IPS-NIHi11 (cell line): ENCODE measurements around the gene COQ10B.

ENCODE experiments used
- DNase-seq: peaks from one replicate; pipeline ENCODE4 v3.0.0; 2012; ENCODE audit warnings: mixed read lengths, low spot score

COQ10B gene

DNA sequence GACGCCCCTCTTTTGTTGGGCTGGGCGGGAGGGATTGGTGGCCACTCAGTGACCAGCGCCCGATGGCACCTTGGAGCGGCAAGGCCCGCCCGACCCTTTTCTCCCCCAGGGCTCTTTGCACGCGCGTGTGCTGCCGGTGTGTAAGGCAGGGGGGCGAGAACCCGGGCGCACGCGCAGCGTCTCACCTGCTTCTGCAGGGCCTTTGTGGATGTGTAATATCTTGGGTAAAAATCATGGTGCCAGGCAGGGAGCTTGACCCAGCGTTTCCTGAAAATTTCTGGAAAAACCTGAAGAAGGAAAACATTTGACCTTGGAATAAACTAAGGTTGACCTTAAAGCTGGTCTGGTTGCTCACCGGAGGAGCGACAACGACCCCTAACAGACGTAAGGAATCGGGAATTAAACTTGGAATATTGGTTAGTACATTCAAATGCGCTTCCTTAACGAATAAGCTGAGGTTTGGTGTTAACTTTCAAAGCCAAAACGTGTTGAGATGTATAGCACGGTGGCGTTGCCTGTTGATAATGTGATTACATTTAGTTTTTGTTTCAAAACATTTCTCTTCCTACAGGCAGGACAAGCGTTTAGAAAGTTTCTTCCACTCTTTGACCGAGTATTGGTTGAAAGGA lies 47.3 kb downstream of the COQ10B start:
- DNase-seq, result no peak

DNA sequence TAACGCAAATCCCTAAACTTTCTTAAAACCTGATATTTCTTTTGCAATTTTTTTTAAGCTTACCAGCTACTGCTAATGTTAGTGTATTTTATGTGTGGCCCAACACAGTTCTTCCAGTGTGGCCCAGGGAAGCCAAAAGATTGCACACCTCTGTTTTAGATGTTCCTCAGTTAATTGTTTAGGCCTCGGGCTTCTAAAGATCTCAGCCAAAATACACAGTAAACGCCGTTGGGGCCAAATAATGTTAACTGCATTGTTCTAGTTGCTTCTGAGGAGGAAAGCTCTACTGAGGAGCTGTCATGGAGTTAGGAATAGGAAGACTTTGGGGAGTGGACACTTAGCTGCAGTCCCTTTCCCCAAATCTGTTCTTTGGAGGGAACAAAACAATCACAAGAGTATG lies 48.8 kb downstream of the COQ10B start:
- no peak for DNase-seq

DNA sequence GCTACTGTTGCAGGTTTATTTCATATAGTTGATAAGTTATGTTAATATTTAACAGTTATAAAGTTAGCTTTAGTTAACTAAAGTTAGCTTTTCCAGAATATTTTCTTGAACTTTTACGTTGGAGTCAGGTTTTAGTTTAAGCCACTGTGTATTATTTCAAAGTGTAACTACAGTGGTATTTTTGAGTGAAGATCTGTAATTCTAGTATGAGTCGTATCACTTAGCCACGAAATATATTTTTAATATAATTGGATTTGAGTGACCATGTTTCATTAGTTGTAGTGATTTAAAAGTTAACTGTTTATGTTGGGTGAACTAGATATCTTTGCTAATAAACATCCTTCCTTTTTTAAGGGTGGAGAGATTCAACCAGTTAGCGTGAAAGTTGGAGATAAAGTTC lies 49.3 kb downstream of the COQ10B start:
- no peak for DNase-seq

DNA sequence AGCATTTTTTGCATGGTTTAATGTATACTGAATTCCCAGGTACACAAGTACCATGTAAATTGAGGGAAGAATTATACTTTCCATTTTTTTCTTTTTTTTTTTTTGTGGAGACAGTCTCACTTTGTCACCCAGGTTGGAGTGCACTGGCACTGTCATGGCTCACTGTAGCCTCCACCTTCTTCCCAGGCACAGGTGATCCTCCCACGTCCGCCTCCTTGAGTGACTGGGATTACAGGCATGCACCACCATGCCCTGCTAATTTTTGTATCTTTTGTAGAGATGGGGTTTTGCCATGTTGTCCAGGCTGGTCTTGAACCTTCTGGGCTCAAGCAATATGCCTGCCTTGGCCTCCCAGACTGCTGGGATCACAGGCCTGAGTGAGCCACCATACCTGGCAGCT lies 50.6 kb downstream of the COQ10B start:
- DNase-seq, result no peak

DNA sequence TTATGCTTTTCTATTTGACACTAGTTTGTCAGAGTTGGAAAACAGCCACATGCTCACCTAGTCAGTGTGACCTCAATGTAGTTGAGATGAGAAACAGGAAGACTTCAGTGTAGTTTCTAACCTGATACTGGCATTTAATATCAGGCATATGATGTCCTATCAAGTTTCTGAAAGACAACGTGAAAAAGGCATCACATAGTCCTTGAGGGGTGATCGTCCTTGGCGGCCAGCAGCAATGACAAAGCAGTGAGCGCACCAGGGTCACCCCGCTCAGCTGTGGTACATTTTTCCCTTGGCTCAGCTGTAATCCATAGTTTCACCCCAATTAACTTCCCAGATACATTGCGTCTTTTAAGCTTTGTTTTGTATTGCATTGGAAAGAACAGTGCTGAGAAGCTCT lies 51.2 kb downstream of the COQ10B start:
- no peak for DNase-seq

DNA sequence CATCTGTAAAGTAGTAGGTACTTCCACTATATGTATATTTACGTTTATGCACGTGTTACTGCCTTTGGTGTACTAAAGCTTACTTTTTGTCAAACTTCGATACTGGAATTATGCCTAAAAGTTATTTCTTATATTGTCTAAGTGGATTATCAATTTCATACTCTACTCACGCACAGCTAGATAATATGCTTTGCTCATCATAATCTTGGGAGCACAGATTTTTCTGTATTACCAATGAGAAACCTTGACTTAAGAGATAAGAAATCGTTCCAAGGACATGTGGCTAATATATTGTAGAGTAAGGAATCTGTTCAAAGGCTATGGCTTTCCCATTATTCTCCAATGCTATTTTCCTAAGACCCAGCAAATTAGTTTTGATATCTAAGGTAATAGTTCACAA lies 53.3 kb downstream of the COQ10B start:
- DNase-seq, result no peak

DNA sequence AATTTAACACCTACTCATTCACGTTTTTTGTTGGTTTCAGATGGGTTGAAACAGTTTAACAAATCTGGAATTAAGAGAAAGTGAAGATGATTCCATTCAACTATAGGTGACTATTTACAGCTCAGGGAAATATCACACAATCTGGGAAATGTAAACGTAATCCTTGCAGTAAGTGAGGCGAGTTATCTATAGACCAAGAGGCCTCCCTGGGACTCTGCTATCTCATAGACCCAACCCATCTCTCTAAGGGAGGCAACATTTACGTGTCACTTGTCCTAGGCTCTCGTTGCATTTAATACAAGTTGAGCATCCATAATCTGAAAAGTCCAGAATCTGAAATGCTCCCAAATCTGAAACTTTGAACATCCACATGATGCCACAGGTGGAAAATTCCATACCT lies 60.6 kb downstream of the COQ10B start:
- DNase-seq, result no peak

DNA sequence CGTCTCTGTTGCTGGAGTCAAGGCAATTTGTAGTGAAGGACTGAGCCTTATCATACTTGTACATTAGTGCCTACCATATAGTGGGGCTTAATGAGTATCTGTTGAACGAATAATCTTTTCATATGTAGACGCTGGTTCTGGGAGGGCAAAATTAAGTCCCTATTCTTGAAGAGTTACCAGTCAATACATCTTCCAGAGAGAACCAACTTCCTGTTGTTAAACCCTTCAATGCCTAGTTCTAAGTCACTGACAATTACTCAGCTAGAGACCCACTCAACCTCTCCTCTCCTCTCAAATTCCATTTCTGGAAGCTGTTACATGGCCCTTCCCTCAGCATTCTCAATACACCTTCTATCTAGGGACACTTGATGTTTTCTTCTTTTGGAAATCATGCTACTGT lies 61.4 kb downstream of the COQ10B start:
- DNase-seq, result no peak

DNA sequence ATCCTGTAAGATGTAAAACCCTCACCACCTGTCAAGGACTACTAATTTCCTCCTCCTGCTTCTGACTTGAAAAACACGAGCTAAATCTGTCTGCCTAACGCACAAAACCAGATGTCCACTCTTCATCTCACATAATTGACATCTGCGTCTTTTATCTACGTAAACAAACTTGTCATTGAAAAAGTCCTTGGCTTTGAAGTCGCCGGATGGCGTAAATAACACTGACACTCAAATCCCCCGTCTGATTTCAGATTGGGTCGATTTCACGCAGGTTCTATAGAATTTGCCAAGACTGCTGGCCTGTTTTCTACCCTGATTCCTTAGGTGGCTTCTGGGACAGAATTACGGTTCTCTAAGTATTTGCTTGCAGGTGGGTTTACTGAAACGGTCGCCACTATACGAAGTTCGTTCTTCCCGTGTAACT lies 62.0 kb downstream of the COQ10B start:
- DNase-seq, result no peak

DNA sequence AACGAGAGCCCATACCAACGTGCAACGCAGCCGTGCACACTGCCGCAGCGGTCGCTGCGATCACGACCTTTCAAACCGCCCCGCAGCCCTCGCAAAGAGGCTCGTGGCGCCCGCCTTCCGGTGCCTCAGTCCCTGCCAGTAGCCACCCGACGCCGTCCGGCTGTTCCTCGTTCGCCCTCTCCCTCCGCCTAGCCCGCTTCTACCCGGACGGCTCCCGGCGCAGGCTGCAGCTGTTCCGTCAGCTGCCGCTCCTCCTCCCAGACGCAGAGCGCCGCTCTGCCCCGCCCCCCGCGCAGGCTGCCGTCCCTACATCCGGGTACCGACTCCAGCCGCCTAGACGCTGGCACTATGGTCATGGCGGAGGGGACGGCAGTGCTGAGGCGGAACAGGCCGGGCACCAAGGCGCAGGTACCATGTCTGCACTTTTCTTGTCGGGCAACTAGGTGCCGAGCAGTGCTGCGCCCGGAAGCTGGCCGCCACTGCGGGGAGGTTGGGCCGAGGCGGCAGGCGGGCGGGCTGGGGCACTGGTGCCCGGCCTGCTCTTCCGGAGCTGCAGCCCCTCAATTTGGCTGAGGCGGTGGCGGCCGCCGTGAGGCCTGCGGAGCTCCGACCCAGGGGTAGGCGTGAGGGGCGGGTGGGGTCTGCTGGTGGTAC lies 62.5 kb downstream of the COQ10B start, which contains the start of gene MOB4:
Gene MOB4 (plus strand): TSS at position 328 of the 654 bp plus-strand sequence. CDS start 21 bp downstream, at position 349.
- peak; percentile 96 for DNase-seq

DNA sequence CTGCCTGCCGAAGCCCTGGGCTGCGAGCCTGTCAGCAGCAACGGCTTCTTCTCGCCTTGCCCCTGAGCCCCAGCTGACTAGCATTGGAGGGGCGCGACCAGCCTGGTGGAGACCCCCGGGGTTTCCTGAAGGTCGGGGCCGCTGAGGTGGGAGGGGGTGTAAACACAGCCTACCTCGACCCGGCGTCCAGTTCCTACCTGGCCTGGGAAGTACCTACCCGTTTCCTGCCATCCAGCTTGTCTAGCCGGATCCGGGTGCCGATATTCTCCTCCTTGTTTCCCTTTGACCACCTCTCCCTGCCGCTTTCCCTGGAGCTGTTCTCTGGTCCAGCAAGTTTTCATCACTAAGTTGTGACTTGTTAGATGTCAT lies 63.0 kb downstream of the COQ10B start:
- peak; percentile 51 for DNase-seq

DNA sequence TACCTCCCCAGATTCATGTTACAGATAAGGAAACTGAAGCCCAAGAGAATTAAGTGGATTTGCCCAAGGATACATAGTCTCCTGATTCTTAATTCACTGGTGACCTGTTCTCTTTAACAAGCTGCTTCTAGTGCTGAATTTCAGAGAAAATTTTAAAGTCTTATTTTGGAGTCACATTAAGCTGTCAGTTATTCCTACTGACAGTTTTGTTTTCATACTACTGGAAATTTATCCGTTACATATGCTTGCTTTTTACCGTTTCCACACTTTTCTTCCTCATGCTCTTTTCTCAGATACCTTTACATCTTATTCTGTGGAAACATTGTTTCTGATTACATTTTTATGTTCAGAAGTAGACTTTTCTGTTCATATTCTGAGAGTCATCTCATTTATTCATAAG lies 63.8 kb downstream of the COQ10B start:
- no peak for DNase-seq
